Prostate gland (tissue), 2 donors: ENCODE results near the gene L3MBTL4. TPM values are rescaled to one million over a fixed set of nuclear protein-coding genes. Genes with fewer than 3 reads are reported as not detected.
"Not testable (repeated sequence)": the region's sequence is repeated elsewhere in the genome, so short reads cannot be mapped to it uniquely, and the experiment has no call there.

Source experiments
- DNase-seq: peaks from one replicate; pipeline ENCODE4 v3.0.0-alpha.2; 2019; ENCODE audit warnings: low spot score
- H3K27ac ChIP-seq, 2 donors: fragments of 200-600 bp; sonication (generic); 2 replicates each; pipeline ENCODE4 v1.5.1; 2017 to 2019
- H3K27me3 ChIP-seq: fragments of 200-600 bp; sonication (generic); replicated peaks from 2 replicates; pipeline ENCODE4 v1.5.1; 2019; ENCODE audit not compliant: insufficient read depth
- H3K36me3 ChIP-seq, 2 donors: fragments of 200-600 bp; sonication (generic); 1 replicate in 1 of 2; 2 replicates in 1 of 2; pipeline versions ENCODE4 v1.5.1 to v1.8.1; 2017 to 2019
- H3K4me1 ChIP-seq: fragments of 200-600 bp; sonication (generic); replicated peaks from 2 replicates; pipeline ENCODE4 v1.5.1; 2019
- H3K4me3 ChIP-seq, 2 donors: fragments of 200-600 bp; sonication (generic); 2 replicates each; pipeline ENCODE4 v1.5.1; 2017 to 2019
- H3K9me3 ChIP-seq: fragments of 200-600 bp; sonication (generic); 2 replicates; pipeline ENCODE4 v1.5.1; 2017
- POLR2A ChIP-seq: fragments of 450-650 bp; IDR thresholded peaks from one replicate; pipeline ENCODE4 v1.6.1; 2016; ENCODE audit warnings: antibody characterized with exemption, mild to moderate bottlenecking
- POLR2AphosphoS5 ChIP-seq: sonication (generic); formaldehyde crosslinking; IDR thresholded peaks from one replicate; pipeline ENCODE4 v1.6.1; 2017; ENCODE audit warnings: antibody characterized with exemption
- WGBS: methylation state at CpG from one replicate; pipeline ENCODE4 v1.1.5; 2018; 5-methylcytosine and 5-hydroxymethylcytosine counted together
- intact Hi-C: fragments of 100-400 bp; cut with DNase I; formaldehyde crosslinking; loops from one replicate; pipeline ENCODE4 v1.14.2; 2022
- total RNA-seq, 2 donors: library from RNA; depleted of rRNA; stranded (reverse); fragments of >200 nt; gene quantifications; one replicate each; pipeline ENCODE4 v1.1.0, GENCODE V29; 2016
- TF ChIP-seq, protein P1 (sequence below), 4 experiments: fragments of 200-600 bp in 2 of 4; fragments of 450-650 bp in 2 of 4; sonication (generic) in 2 of 4; IDR thresholded peaks; 1 replicate in 3 of 4; 2 replicates in 1 of 4; pipeline ENCODE4 v1.5.1; 2016 to 2019; ENCODE audit warnings: antibody characterized with exemption in 4 of 4, mild to moderate bottlenecking in 2 of 4, moderate library complexity in 2 of 4

Gene L3MBTL4
- total RNA-seq, 2 donors from 2014 or later: 3.5 to 20.5 TPM

DNA sequence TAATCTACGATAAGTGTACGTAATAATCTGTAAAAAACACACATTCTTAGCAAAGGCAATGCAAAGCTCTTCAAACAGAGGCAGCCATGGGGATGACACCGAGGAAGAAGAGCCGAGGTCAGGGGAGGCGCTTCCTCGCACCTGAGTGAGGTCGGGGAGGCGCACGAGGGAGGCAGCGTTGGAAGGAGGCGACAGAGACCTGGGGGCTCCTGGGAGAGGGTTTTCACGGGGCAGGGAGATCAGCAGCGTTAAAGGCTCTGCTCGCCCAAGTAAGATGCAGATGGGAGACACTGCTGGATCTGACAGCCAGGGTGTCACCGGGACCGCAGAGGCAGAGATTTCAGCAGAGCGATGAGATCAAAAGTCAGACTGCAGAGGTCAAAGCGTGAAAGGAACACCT lies 143.1 kb downstream of the L3MBTL4 start:
- H3K9me3 ChIP-seq: no peaks in the 10 kb centered on the region
- no peaks in the 10 kb centered on the region for H3K36me3 ChIP-seq
- no peaks in the 10 kb centered on the region for H3K27me3 ChIP-seq
- H3K4me3 ChIP-seq: no peak overlapping the region
- intact Hi-C loops: no loop called here
- no peak overlapping the region for H3K27ac ChIP-seq
- WGBS: 78% methylated on average over 18 of the region's 18 CpGs
- TF ChIP-seq, protein P1, sequence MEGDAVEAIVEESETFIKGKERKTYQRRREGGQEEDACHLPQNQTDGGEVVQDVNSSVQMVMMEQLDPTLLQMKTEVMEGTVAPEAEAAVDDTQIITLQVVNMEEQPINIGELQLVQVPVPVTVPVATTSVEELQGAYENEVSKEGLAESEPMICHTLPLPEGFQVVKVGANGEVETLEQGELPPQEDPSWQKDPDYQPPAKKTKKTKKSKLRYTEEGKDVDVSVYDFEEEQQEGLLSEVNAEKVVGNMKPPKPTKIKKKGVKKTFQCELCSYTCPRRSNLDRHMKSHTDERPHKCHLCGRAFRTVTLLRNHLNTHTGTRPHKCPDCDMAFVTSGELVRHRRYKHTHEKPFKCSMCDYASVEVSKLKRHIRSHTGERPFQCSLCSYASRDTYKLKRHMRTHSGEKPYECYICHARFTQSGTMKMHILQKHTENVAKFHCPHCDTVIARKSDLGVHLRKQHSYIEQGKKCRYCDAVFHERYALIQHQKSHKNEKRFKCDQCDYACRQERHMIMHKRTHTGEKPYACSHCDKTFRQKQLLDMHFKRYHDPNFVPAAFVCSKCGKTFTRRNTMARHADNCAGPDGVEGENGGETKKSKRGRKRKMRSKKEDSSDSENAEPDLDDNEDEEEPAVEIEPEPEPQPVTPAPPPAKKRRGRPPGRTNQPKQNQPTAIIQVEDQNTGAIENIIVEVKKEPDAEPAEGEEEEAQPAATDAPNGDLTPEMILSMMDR (IDR thresholded peaks at IDR 0.05): no peak
- TF ChIP-seq POLR2A (no peak), POLR2AphosphoS5 (no peak)
- no peak for DNase-seq
- no peaks in the 10 kb centered on the region for H3K4me1 ChIP-seq

DNA sequence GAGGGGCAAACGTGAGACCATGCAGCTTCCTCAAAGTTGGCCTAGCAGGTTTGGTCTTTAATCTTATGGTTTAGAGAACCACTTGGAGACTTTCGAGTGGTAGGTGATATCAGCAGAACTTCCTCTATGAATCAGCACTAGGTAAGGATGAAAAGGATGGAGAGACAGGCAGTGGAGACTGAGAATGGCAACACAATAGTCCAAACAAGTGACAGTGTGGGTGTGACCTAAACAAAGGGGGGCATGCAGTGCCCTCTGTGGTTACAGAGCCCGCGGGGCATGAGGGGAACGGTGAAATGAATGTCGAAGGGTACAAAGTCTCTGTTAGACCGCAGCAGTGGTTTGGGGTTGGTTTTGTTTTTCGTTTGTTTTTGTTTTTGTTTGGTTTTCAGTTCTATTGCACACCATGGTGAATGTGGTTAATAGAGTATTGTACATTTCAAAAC lies 143.9 kb downstream of the L3MBTL4 start:
- H3K36me3 ChIP-seq: no peaks in the 10 kb centered on the region
- no peaks in the 10 kb centered on the region for H3K27me3 ChIP-seq
- no peaks in the 10 kb centered on the region for H3K4me1 ChIP-seq
- H3K9me3 ChIP-seq: no peaks in the 10 kb centered on the region
- WGBS: 81% methylated on average over 8 of the region's 8 CpGs
- no peak overlapping the region for H3K27ac ChIP-seq
- intact Hi-C loops: no loop called here
- H3K4me3 ChIP-seq: no peak overlapping the region
- TF ChIP-seq POLR2AphosphoS5 (no peak), POLR2A (no peak)
- TF ChIP-seq, protein P1 (IDR thresholded peaks at IDR 0.05): no peak
- no peak for DNase-seq

DNA sequence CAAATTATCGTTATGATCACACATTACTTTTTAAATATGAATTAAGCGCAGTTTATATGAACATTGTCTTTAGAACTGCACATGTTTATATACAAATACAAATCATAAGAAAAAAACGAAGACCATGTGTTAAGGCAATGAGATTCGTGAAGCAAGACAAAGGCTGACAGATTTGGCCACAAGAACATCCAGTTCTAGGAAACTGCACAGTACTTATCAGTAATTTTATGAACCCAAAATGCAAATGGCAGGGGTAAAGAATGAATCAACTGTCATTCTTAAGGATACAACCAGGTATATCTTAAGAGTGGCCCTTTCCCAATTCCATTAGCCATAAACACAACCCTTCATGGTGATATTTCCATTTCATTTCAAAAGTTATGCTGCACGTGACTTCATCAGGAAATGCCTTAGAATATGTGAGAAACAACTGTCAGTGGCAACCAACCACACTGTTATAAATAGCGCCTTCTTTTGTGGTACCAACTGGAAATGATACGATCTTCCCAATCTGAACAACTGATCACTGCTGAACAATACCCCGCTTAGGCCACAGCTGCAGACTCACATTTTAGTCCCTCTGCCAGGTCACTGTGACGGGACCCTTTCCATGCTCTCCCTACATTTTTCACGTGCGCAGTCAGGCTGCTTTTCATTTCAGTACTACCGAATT lies 144.9 kb downstream of the L3MBTL4 start:
- DNase-seq: no peak
- Histone ChIP-seq H3K4me3 (no peak overlapping the region), H3K36me3 (no peaks in the 10 kb centered on the region), H3K4me1 (no peaks in the 10 kb centered on the region), H3K27me3 (no peaks in the 10 kb centered on the region), H3K27ac (no peak overlapping the region), H3K9me3 (no peaks in the 10 kb centered on the region)
- intact Hi-C loops: no loop called here
- 88% methylated on average over 12 of the region's 12 CpGs for WGBS
- TF ChIP-seq POLR2A (no peak), POLR2AphosphoS5 (no peak)
- TF ChIP-seq, protein P1 (IDR thresholded peaks at IDR 0.05): no peak

DNA sequence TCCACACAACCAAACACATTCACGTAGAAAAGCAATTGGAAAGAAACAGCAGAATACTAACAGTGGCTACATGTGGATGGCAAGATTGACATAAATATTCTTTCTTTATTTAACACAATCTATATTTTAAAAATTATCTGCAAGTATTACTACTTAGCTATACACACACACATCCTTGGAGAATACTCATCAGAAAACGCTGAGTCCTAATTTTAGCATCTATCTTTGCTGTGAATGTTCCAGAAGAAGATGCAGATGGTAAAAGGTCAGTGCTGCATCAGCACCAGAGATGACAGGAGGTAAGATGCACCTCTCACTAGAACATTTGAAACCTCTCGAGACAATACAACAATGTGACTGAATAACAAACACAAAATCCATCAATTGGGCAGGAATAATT lies 148.5 kb downstream of the L3MBTL4 start:
- 90% methylated on average over 3 of the region's 3 CpGs for WGBS
- no peaks in the 10 kb centered on the region for H3K9me3 ChIP-seq
- H3K4me3 ChIP-seq: no peak overlapping the region
- DNase-seq: no peak
- H3K4me1 ChIP-seq: no peaks in the 10 kb centered on the region
- intact Hi-C loops: no loop called here
- no peaks in the 10 kb centered on the region for H3K36me3 ChIP-seq
- H3K27ac ChIP-seq: no peak overlapping the region
- no peaks in the 10 kb centered on the region for H3K27me3 ChIP-seq
- no peak for TF ChIP-seq POLR2A
- TF ChIP-seq POLR2AphosphoS5: no peak
- TF ChIP-seq, protein P1 (IDR thresholded peaks at IDR 0.05): no peak

DNA sequence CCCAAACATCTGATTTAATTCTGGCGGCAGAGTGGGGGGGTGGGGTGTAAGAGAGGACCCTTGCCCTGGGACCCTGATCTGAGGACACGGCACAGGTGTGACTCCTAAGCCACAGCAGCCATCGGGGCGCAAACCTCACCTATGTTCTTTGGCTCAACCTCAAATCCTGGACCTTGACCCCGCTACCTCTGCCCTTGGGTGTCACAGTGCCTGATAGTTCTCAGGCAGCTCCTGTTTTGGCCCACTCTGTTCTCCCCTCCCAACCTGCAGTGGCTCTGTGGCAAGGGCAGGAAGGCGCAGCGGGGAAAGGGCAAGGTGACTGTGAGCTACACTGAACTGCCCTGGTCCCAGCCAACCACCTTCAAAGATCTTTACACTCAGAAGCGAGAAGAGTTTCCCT lies 152.8 kb downstream of the L3MBTL4 start:
- WGBS: 96% methylated on average over 8 of the region's 8 CpGs
- H3K27me3 ChIP-seq: no peaks in the 10 kb centered on the region
- H3K4me1 ChIP-seq: no peaks in the 10 kb centered on the region
- no peak for DNase-seq
- intact Hi-C loops: no loop called here
- H3K27ac ChIP-seq: no peak overlapping the region
- H3K36me3 ChIP-seq: no peaks in the 10 kb centered on the region
- H3K9me3 ChIP-seq: no peaks in the 10 kb centered on the region
- TF ChIP-seq POLR2A (no peak), POLR2AphosphoS5 (no peak)
- TF ChIP-seq, protein P1 (IDR thresholded peaks at IDR 0.05): no peak
- no peak overlapping the region for H3K4me3 ChIP-seq

DNA sequence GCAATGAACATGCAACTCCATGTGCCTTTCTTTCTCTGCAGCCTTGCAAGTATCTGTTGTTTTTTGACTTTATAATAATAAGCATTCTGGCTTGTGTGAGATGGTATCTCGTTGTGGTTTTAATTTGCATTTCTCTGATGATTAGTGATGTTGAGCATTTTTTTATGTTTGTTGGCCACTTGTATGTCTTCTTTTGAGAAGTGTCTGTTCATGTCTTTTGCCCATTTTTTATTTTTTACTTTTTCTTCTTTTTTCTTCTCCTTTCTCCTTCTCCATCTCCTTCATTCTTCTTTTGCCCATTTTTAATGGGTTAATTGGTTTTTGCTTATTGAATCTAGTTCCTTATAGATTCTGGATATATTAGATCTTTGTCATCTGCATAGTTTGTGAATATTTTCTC lies 155.4 kb downstream of the L3MBTL4 start:
- DNase-seq, intact Hi-C loops, H3K4me1 ChIP-seq, H3K27me3 ChIP-seq, H3K27ac ChIP-seq, H3K36me3 ChIP-seq, H3K9me3 ChIP-seq, H3K4me3 ChIP-seq: not testable (repeated sequence)
- WGBS: 93% methylated on average over 1 of the region's 1 CpG
